ENCODE data around the gene BTBD16.
A peak's percentile ranks its signal among the peaks of the same experiment; 100 is the strongest.

Gene BTBD16

GRCh38 chr10:122269059-122269687, 1.9 kb upstream of the BTBD16 start:
- no peak for DNase-seq (ENCODE audit: low read depth in 2 of 3, low spot score in 1 of 3)

DNA sequence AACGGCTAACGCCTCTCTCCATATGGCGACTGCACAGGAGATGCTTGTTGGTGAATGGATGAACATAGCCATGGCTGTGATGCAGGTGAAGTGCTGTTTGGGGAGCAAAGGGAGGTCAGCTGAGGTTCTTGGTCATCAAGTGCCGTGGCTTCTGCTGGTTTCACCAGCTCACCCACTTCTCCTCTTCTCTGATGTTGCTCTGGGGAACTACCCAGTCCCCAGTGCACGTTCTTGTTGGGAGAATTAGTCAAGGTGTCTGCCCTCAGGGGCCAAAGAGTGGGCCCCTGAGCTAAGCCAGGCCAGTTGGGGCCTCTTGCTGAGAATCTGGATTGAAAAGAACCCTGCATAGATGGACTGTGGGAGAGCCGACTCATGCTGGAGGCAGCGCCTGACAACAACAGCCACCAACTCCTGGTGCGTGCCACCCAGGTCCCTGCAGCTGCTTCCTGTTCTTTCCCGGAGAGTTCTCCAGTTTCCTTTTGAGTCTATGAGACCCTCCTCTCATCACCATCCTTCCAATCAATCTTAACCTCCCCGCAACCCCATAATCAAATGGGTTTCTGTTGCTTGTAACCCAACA, 3.0 kb downstream of the BTBD16 start:
- no peak for DNase-seq (ENCODE audit: low read depth in 2 of 3, low spot score in 1 of 3)

- DNase-seq (ENCODE audit: low read depth in 2 of 3, low spot score in 1 of 3): no peak
These were observed 5.6 kb downstream of the BTBD16 start for GRCh38 chr10:122276611-122277208.

DNA sequence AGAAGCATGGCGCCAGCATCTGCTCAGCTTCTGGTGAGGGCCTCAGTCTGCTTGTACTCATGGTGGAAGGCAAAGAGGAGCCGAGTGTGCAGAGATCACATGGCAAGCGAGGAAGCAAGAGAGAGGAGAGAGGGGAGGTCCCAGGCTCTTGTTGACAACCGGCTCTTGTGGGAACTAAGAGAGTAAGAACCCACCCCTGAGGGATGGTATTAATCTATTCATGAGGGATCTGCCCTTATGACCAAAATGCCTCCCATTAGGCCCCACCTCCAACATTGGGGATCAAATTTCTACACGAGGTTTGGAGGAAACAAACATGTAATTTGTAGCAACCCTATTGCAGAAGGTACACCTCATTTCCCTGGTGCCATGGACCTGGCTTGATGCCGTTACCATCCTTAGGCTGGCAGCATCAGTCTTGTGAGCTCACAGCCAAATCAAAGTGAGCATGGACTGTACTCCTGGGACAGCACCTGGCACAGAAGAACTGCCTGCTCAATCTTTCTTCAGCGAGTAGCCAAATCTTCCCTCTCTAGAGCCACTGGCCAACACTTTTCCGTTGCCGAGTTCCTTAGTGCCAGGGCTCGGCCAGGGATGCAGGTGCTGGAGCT, 6.5 kb downstream of the BTBD16 start:
- no peak for DNase-seq (ENCODE audit: low read depth in 2 of 3, low spot score in 1 of 3)

- DNase-seq (ENCODE audit: low read depth in 2 of 3, low spot score in 1 of 3): peak in 1 of 3 donors; percentile 11
These were observed 8.6 kb downstream of the BTBD16 start for GRCh38 chr10:122279725-122280141.

DNA sequence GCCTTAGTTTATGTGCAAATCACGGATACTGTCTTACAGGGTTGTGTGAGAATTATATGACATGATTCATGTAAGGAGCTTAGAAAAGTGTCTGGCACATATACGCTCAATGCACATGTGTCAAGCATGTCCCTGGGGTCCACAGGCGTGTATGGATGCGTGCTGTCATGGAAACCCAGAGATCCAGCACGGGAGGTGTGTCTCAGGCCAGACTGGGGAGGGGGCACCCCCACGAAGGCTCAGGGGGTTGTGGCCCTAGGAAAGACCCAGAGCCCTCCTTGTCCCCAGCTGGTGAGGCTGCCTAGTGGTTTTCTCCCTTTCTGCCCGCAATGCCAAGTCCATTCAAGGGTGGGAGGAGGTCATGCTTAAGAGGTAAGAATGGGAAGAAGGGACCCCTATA, 9.1 kb downstream of the BTBD16 start:
- no peak for DNase-seq (ENCODE audit: low read depth in 2 of 3, low spot score in 1 of 3)

GRCh38 chr10:122281018-122281626, 10.0 kb downstream of the BTBD16 start:
- no peak for DNase-seq (ENCODE audit: low read depth in 2 of 3, low spot score in 1 of 3)

- DNase-seq (ENCODE audit: low read depth in 2 of 3, low spot score in 1 of 3): no peak
These were observed 10.7 kb downstream of the BTBD16 start for GRCh38 chr10:122281751-122282150.

GRCh38 chr10:122282253-122282671, 11.2 kb downstream of the BTBD16 start:
- no peak for DNase-seq (ENCODE audit: low read depth in 2 of 3, low spot score in 1 of 3)

GRCh38 chr10:122282909-122283308, 11.8 kb downstream of the BTBD16 start:
- DNase-seq (ENCODE audit: low read depth in 2 of 3, low spot score in 1 of 3): no peak

GRCh38 chr10:122285506-122286444, 14.7 kb downstream of the BTBD16 start:
- DNase-seq (ENCODE audit: low read depth in 2 of 3, low spot score in 1 of 3): no peak

GRCh38 chr10:122286867-122287266, 15.8 kb downstream of the BTBD16 start:
- DNase-seq (ENCODE audit: low read depth in 2 of 3, low spot score in 1 of 3): no peak

DNA sequence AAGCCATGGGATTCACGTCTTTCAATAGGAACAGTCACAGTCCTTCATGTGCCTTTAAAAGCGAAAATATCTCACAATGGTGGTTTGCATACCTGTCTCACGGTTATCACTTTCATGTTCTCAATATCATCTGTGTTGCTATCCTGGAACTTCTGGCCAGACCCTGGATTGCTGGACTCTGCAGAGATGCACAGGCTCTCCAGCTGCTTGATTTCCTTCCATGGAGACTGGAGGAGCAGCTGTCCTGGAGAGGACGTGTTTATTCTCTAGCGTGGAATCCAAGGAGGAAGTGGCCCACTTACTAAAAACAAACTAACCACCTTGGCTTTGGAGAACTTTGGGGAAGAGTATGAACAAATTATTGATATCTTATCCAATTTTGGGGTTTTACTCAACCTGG, 16.5 kb downstream of the BTBD16 start:
- no peak for DNase-seq (ENCODE audit: low read depth in 2 of 3, low spot score in 1 of 3)

DNA sequence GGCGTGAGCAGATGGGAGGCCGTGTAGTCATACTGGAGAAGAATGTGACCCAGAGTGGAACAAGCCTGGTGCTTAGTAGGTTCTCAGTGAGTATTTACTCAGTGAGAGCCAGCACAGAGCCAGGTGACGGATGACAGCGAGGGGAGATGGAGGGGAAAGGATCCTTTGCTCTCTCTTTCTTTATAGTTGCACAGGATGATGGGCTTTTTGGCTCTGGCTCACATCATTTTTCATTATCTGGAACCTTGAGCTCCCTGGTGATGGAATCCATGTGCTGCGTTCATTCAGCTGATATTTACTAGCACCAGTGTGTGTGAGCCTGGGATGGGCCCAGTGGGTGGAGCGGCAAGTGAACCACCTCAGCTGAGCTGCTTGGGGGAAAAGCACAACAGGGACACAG, 17.2 kb downstream of the BTBD16 start:
- no peak for DNase-seq (ENCODE audit: low read depth in 2 of 3, low spot score in 1 of 3)

GRCh38 chr10:122288917-122289316, 17.8 kb downstream of the BTBD16 start:
- no peak for DNase-seq (ENCODE audit: low read depth in 2 of 3, low spot score in 1 of 3)

GRCh38 chr10:122290334-122290733, 19.2 kb downstream of the BTBD16 start:
- DNase-seq (ENCODE audit: low read depth in 2 of 3, low spot score in 1 of 3): no peak

DNA sequence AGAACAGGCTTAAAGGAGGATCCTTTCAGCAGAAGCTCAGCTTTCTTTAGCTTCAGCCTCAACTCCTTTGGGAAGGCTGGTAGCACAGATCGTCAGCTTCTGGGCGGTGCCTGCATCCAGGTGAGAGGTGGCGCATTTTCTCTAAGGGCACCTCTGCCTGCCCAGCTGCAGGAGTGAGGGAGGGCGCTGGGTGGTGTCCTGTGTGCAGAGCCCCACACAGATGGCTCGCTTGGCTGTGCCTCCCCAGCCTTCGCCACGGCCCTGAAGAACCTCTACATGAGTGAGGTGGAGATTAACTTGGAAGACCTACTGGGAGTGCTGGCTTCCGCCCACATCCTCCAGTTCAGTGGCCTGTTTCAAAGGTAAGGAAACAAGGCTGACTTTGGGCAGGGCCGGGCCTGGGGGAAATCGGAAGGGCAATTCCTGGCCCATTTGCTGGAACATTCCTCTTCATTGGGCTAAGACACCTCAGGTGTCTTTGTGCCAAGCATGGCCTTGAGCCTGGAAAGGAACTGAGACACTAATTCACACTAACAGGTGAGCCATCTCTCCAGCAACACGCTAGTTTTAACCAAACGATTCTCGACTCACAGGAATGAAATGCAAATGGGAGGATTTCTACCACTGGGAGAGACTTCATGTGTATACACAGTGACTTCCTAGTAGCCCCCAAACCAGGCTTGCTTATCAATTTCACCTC, 19.9 kb downstream of the BTBD16 start:
- DNase-seq (ENCODE audit: low read depth in 2 of 3, low spot score in 1 of 3): no peak

- DNase-seq (ENCODE audit: low read depth in 2 of 3, low spot score in 1 of 3): no peak
These were observed 20.6 kb downstream of the BTBD16 start for GRCh38 chr10:122291739-122292138.

DNA sequence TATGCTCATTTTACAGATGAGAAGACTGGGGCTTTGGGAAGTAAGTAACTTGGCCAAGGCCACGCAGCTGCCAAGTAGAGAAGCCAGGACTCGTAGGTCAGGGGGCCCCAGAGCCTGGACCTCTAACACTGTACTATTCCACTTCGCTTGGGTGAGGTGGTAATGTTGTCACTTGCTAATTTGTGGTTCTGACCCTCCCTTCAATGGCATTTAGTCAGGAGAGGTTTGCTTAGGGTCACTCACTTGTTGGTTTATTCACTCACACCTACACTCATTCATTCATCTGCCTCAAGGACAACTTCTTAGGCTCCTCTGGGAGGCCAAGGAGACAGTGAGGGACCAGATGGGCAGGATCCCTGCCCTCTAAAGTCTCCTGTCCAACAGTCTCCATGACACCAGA, 21.3 kb downstream of the BTBD16 start:
- no peak for DNase-seq (ENCODE audit: low read depth in 2 of 3, low spot score in 1 of 3)
